Hepatocyte (in vitro differentiated cells): ENCODE measurements around the gene RGS17. TPM values are rescaled to one million over a fixed set of nuclear protein-coding genes. Genes with fewer than 3 reads are reported as not detected.

Source experiments
- DNase-seq: peaks from one replicate; pipeline ENCODE4 v3.0.0-alpha.2; 2016; ENCODE audit warnings: low spot score
- H2AFZ ChIP-seq: fragments of 200-600 bp; sonication (generic); 2 replicates; pipeline ENCODE4 v1.6.0; 2016; ENCODE audit warnings: antibody characterized with exemption, mild to moderate bottlenecking
- H3K27ac ChIP-seq: fragments of 200-600 bp; sonication (generic); 2 replicates; pipeline ENCODE4 v1.5.1; 2016; ENCODE audit warnings: mild to moderate bottlenecking
- H3K27me3 ChIP-seq: fragments of 200-600 bp; sonication (generic); 2 replicates; pipeline ENCODE4 v1.6.1; 2016
- H3K36me3 ChIP-seq: fragments of 200-600 bp; sonication (generic); replicated peaks from 2 replicates; pipeline ENCODE4 v1.5.1; 2016; ENCODE audit warnings: low read depth; ENCODE audit not compliant: insufficient read depth
- H3K4me1 ChIP-seq: fragments of 200-600 bp; sonication (generic); 2 replicates; pipeline ENCODE4 v1.5.1; 2016; ENCODE audit warnings: mild to moderate bottlenecking, moderate library complexity; ENCODE audit not compliant: insufficient read depth
- H3K4me2 ChIP-seq: fragments of 200-600 bp; sonication (generic); 2 replicates; pipeline ENCODE4 v1.6.0; 2016
- H3K4me3 ChIP-seq: fragments of 200-600 bp; sonication (generic); 2 replicates; pipeline ENCODE4 v1.5.1; 2016; ENCODE audit warnings: mild to moderate bottlenecking
- H3K79me2 ChIP-seq: fragments of 200-600 bp; sonication (generic); 2 replicates; pipeline ENCODE4 v1.6.0; 2017; ENCODE audit warnings: mild to moderate bottlenecking
- H3K9me2 ChIP-seq: fragments of 200-600 bp; sonication (generic); replicated peaks from 2 replicates; pipeline ENCODE4 v1.6.0; 2017; ENCODE audit warnings: mild to moderate bottlenecking; ENCODE audit not compliant: insufficient read depth
- H3K9me3 ChIP-seq: fragments of 200-600 bp; sonication (generic); 2 replicates; pipeline ENCODE4 v1.5.1; 2016; ENCODE audit warnings: low read depth, mild to moderate bottlenecking
- H4K20me1 ChIP-seq: fragments of 200-600 bp; sonication (generic); 2 replicates; pipeline ENCODE4 v1.6.0; 2016; ENCODE audit warnings: mild to moderate bottlenecking; ENCODE audit not compliant: insufficient read depth, poor library complexity, severe bottlenecking
- EZH2 ChIP-seq: fragments of 200-600 bp; sonication (generic); IDR thresholded peaks from 2 replicates; pipeline ENCODE4 v1.6.1; 2016; ENCODE audit warnings: antibody characterized with exemption, mild to moderate bottlenecking, borderline replicate concordance
- EZH2phosphoT487 ChIP-seq: fragments of 200-600 bp; sonication (generic); IDR thresholded peaks from one replicate; pipeline ENCODE4 v1.6.1; 2018; ENCODE audit warnings: antibody characterized with exemption, mild to moderate bottlenecking, low read depth, moderate library complexity; ENCODE audit not compliant: unreplicated experiment, severe bottlenecking
- WGBS: methylation state at CpG from one replicate; pipeline ENCODE4 v1.1.6; 2016; ENCODE audit warnings: low lambda C conversion rate; ENCODE audit errors: missing lambda C conversion rate; 5-methylcytosine and 5-hydroxymethylcytosine counted together
- polyA plus RNA-seq: library from polyadenylated mRNA; unstranded; fragments of >200 nt; fragmentation: Nextera tagmentation; extraction: Ambion mirVana; gene quantifications from 2 replicates; pipeline ENCODE4 v1.2.1, GENCODE V29; 2016
- total RNA-seq: library from RNA; depleted of rRNA; stranded (reverse); fragments of >200 nt; gene quantifications from 2 replicates; pipeline ENCODE4 v1.2.3, GENCODE V29; 2014
- TF ChIP-seq, protein P1 (sequence below): fragments of 200-600 bp; sonication (generic); IDR thresholded peaks from 2 replicates; pipeline ENCODE4 v1.5.1; 2016; ENCODE audit warnings: antibody characterized with exemption, mild to moderate bottlenecking; ENCODE audit not compliant: poor library complexity

RGS17 gene
- total and polyA plus RNA-seq, 2 experiments from 2014 or later, result 0.27 to 0.97 TPM

DNA sequence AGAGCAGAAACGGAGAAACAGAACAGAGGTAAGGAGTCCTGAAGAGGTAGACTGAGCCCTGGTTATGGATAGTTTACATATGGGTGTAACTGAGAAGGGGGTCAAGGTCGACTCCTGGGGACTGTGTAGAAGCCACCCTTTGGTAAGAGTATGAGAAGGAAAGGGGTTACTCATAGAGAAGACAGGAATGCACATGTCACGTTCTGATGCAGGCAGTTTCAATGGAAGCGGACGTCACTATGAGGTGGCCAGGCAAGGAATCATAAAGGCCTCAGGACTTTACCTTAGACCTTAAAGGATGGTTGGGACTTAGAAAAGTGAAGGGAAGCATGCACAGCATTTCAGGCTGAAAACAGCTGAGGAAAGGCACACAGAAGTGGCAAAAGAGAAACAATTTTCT lies 25.1 kb downstream of the RGS17 start:
- WGBS, result 89% methylated on average over 5 of the region's 5 CpGs
- no peak for DNase-seq
- TF ChIP-seq, protein P1, sequence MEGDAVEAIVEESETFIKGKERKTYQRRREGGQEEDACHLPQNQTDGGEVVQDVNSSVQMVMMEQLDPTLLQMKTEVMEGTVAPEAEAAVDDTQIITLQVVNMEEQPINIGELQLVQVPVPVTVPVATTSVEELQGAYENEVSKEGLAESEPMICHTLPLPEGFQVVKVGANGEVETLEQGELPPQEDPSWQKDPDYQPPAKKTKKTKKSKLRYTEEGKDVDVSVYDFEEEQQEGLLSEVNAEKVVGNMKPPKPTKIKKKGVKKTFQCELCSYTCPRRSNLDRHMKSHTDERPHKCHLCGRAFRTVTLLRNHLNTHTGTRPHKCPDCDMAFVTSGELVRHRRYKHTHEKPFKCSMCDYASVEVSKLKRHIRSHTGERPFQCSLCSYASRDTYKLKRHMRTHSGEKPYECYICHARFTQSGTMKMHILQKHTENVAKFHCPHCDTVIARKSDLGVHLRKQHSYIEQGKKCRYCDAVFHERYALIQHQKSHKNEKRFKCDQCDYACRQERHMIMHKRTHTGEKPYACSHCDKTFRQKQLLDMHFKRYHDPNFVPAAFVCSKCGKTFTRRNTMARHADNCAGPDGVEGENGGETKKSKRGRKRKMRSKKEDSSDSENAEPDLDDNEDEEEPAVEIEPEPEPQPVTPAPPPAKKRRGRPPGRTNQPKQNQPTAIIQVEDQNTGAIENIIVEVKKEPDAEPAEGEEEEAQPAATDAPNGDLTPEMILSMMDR, result no peak
- no peak for TF ChIP-seq EZH2
- TF ChIP-seq EZH2phosphoT487, result no peak
- Histone ChIP-seq H3K36me3 (no peaks in the 10 kb centered on the region), H3K9me2 (no peaks in the 10 kb centered on the region), H3K4me2 (no peak overlapping the region), H3K4me3 (no peak overlapping the region), H3K79me2 (no peaks in the 10 kb centered on the region), H3K27ac (no peak overlapping the region), H3K4me1 (no peaks in the 10 kb centered on the region), H3K27me3 (no peaks in the 10 kb centered on the region), H2AFZ (no peak overlapping the region), H4K20me1 (no peaks in the 10 kb centered on the region), H3K9me3 (no peaks in the 10 kb centered on the region)

DNA sequence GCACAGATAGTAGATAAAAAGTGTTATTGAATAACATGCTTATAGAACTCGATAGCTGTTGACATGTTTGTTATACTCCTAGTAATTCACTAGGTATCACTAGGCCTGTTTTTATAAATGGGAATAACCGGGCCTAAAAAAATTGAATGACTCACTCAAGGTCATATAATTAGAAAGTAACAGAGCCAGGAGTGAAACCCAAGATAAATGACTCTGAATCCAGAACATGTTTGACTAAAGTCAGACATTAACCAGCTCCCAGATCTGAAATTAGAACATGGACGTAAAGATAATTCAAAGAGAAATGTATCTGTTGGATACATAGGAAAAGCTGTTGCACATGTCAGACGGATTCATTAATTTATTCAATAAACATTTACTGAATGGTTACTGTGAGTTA lies 26.9 kb downstream of the RGS17 start:
- TF ChIP-seq EZH2 (no peak), EZH2phosphoT487 (no peak)
- TF ChIP-seq, protein P1, result no peak
- Histone ChIP-seq H3K9me3 (no peaks in the 10 kb centered on the region), H3K4me2 (no peak overlapping the region), H4K20me1 (no peaks in the 10 kb centered on the region), H2AFZ (no peak overlapping the region), H3K79me2 (no peaks in the 10 kb centered on the region), H3K4me1 (no peaks in the 10 kb centered on the region), H3K27me3 (no peaks in the 10 kb centered on the region), H3K9me2 (no peaks in the 10 kb centered on the region), H3K36me3 (no peaks in the 10 kb centered on the region), H3K27ac (no peak overlapping the region), H3K4me3 (no peak overlapping the region)
- no peak for DNase-seq
- 60% methylated on average over 4 of the region's 4 CpGs for WGBS

DNA sequence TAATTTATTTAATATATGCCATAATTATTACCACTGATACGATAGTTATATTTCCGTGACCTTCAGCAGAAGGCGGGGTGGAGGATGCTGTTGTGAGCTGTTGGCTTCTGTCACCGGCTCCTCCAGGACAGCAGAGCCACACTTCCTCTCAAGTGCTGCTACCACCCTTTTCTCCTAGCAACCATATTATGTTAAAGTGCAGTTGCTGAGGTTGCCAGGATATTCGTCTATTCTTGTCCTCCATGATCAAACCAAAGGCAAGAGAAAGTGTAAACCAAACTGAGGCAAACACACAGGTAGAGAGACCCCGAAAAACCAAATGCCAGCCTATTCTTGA lies 27.8 kb downstream of the RGS17 start:
- Histone ChIP-seq H2AFZ (no peak overlapping the region), H3K27me3 (no peaks in the 10 kb centered on the region), H3K9me2 (no peaks in the 10 kb centered on the region), H4K20me1 (no peaks in the 10 kb centered on the region), H3K36me3 (no peaks in the 10 kb centered on the region), H3K27ac (no peak overlapping the region), H3K4me2 (no peak overlapping the region), H3K4me1 (no peaks in the 10 kb centered on the region), H3K4me3 (no peak overlapping the region), H3K9me3 (no peaks in the 10 kb centered on the region), H3K79me2 (no peaks in the 10 kb centered on the region)
- TF ChIP-seq, protein P1, result no peak
- DNase-seq, result no peak
- WGBS, result 92% methylated on average over 6 of the region's 6 CpGs
